Measurements from ENCODE around the gene RELN. TPM values are rescaled to one million over a fixed set of nuclear protein-coding genes. Genes with fewer than 3 reads are reported as not detected.
"Not testable (repeated sequence)": the region's sequence is repeated elsewhere in the genome, so short reads cannot be mapped to it uniquely, and the experiment has no call there.

RELN gene
- not detected for total RNA-seq

DNA sequence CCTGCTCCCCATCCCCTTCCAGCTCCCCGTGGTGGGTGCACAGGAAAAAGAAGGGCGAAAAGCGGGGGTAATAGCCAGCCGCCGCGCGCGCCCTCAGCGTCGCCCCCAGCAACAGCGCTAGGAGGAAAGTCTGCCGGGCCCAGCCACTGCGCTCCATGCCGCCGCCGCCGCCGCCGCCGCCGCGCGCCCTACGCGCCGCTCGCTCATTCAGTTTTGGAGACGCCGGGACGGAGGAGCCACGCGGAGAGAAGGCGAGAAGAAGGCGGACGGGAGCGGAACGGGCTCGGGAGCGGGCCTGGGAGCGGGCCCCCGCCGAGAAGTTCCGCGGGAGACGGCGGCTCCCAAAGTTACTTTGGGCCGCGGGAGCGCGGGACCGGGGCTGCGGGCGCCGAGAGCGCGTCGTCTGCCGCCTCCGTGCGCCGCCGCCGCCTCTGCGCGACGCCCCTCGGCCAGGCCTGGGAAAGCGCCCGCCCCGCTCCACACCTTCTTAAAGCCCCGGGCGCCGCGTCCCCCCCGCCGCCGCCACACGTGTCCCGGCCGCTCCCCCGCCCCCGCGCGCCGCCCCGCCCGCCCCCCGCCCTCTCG, at the start of gene RELN:
Gene RELN, minus strand, starts transcription at position 459 of the 585 bp plus-strand sequence. Its CDS starts 302 bp downstream, at position 157.
- no peaks in the 10 kb centered on the region for H3K4me1 Mint-ChIP-seq
- H3K27ac Mint-ChIP-seq: no peak within 1 kb of the TSS
- no peak for ATAC-seq (replicated peaks)
- no peaks in the 10 kb centered on the region for H3K36me3 Mint-ChIP-seq (ENCODE audit: low read depth)
- no peaks in the 10 kb centered on the region for H3K9me3 Mint-ChIP-seq
- peaks cover 40% of the 10 kb centered on the region for H3K27me3 Mint-ChIP-seq
- peak within 1 kb of the TSS; percentile 37 for H3K4me3 Mint-ChIP-seq

DNA sequence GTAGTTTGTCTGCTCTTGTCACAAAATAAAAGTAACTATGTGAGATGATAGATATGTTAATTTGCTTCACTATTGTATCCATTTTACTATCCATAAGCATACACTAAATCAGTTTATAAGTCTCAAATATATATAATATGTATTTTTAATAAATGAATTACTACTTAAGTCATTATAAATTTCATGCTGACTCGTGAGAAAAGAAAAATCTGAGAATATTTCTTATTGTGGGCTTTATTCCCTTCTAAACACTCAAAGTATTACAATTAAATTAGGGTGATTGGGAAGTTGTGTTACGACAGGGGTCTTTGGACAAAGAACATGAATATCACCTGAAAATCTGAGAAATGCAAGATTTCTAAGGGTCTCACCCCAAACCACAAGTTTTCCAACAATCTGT, 48.7 kb upstream of the RELN start:
- Mint-ChIP-seq H3K4me3 (no peak overlapping the region), H3K36me3 (ENCODE audit: low read depth) (no peaks in the 10 kb centered on the region), H3K4me1 (no peaks in the 10 kb centered on the region), H3K27me3 (peaks cover 16% of the 10 kb centered on the region), H3K27ac (no peak overlapping the region), H3K9me3 (peaks cover 6% of the 10 kb centered on the region)
- no peak for ATAC-seq (replicated peaks)

DNA sequence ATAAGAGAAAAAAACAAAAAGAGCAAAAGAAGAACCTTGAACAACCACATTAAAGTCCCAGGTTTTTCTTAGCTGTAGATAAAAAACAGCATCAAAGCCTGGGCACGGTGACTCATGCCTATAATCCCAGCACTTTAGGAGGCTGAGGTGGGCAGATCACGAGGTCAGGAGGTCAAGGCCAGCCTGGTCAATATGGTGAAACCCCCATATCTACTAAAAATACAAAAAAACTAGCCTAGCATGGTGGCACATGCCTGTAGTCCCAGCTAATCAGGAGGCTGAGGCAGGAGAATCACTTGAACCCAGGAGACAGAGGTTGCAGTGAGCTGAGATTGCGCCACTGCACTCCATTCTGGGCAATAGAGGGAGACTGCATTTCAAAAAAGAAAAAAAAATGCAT, 47.4 kb upstream of the RELN start:
- peaks cover 12% of the 10 kb centered on the region for H3K27me3 Mint-ChIP-seq
- not testable (repeated sequence) for H3K36me3 Mint-ChIP-seq (ENCODE audit: low read depth); H3K4me3 Mint-ChIP-seq; H3K4me1 Mint-ChIP-seq; ATAC-seq (replicated peaks); H3K27ac Mint-ChIP-seq; H3K9me3 Mint-ChIP-seq

DNA sequence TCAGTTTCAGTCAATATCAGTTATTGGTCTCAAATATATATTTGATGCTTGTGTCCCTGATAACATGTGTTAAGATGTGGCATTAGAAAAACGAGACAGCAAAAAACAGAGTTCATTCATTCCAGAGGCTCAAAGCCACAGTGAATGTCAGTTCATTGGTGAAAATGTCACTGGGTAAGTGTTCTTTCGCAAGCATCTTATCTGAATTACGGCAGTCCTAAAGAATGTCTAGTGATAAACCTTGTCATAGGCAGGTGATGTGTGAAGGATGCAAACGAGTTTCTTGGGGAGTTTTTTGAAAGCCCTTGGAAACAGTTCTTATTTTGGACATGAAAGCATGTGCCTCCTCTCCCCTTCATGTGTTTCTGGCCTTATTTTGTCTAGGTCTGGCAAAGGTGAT, 45.9 kb upstream of the RELN start:
- Mint-ChIP-seq H3K4me3 (no peak overlapping the region), H3K36me3 (ENCODE audit: low read depth) (no peaks in the 10 kb centered on the region), H3K4me1 (no peaks in the 10 kb centered on the region), H3K27ac (no peak overlapping the region), H3K9me3 (peaks cover 12% of the 10 kb centered on the region), H3K27me3 (peaks cover 3% of the 10 kb centered on the region)
- ATAC-seq (replicated peaks): no peak

DNA sequence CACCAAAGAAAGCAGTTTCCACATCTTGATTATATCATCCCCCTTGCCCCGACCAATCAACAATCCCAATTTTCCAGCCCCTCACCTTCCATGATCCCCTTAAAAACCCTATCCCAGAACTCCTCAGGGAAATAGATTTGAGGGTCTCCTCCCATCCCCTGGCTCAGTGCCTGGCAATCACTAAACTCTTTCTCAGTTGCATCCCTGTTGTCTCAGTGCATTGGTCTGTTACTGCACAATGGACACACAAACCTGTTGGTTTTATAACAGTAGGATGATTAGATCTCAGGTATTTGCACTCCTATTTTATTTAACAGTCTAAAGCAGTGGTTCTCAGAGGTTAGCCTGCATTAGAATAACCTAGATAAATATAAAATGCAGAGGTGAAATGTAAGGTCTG, 45.2 kb upstream of the RELN start:
- no peak overlapping the region for H3K4me3 Mint-ChIP-seq
- H3K27me3 Mint-ChIP-seq: peaks cover 3% of the 10 kb centered on the region
- H3K9me3 Mint-ChIP-seq: peaks cover 12% of the 10 kb centered on the region
- no peak overlapping the region for H3K27ac Mint-ChIP-seq
- ATAC-seq (replicated peaks): no peak
- H3K4me1 Mint-ChIP-seq: no peaks in the 10 kb centered on the region
- no peaks in the 10 kb centered on the region for H3K36me3 Mint-ChIP-seq (ENCODE audit: low read depth)

- H3K4me1 Mint-ChIP-seq: no peaks in the 10 kb centered on the region
- H3K27ac Mint-ChIP-seq: no peak overlapping the region
- no peak for ATAC-seq (replicated peaks)
- H3K36me3 Mint-ChIP-seq (ENCODE audit: low read depth): no peaks in the 10 kb centered on the region
- peaks cover 3% of the 10 kb centered on the region for H3K27me3 Mint-ChIP-seq
- no peak overlapping the region for H3K4me3 Mint-ChIP-seq
- peaks cover 12% of the 10 kb centered on the region for H3K9me3 Mint-ChIP-seq
These were observed 44.4 kb upstream of the RELN start for GRCh38 chr7:104033837-104034236.

GRCh38 chr7:104032486-104032885, 43.0 kb upstream of the RELN start:
- peaks cover 12% of the 10 kb centered on the region for H3K9me3 Mint-ChIP-seq
- H3K4me3 Mint-ChIP-seq: no peak overlapping the region
- H3K27me3 Mint-ChIP-seq: peaks cover 3% of the 10 kb centered on the region
- H3K4me1 Mint-ChIP-seq: no peaks in the 10 kb centered on the region
- ATAC-seq (replicated peaks): no peak
- no peak overlapping the region for H3K27ac Mint-ChIP-seq
- H3K36me3 Mint-ChIP-seq (ENCODE audit: low read depth): no peaks in the 10 kb centered on the region

GRCh38 chr7:104029765-104030164, 40.3 kb upstream of the RELN start:
- Mint-ChIP-seq H3K27me3 (no peaks in the 10 kb centered on the region), H3K27ac (no peak overlapping the region), H3K4me1 (no peaks in the 10 kb centered on the region), H3K9me3 (peaks cover 11% of the 10 kb centered on the region), H3K36me3 (ENCODE audit: low read depth) (no peaks in the 10 kb centered on the region), H3K4me3 (no peak overlapping the region)
- ATAC-seq (replicated peaks): no peak

- no peaks in the 10 kb centered on the region for H3K4me1 Mint-ChIP-seq
- no peaks in the 10 kb centered on the region for H3K9me3 Mint-ChIP-seq
- no peak overlapping the region for H3K4me3 Mint-ChIP-seq
- no peaks in the 10 kb centered on the region for H3K36me3 Mint-ChIP-seq (ENCODE audit: low read depth)
- H3K27me3 Mint-ChIP-seq: no peaks in the 10 kb centered on the region
- no peak for ATAC-seq (replicated peaks)
- H3K27ac Mint-ChIP-seq: no peak overlapping the region
These were observed 35.2 kb upstream of the RELN start for GRCh38 chr7:104024632-104025031.

DNA sequence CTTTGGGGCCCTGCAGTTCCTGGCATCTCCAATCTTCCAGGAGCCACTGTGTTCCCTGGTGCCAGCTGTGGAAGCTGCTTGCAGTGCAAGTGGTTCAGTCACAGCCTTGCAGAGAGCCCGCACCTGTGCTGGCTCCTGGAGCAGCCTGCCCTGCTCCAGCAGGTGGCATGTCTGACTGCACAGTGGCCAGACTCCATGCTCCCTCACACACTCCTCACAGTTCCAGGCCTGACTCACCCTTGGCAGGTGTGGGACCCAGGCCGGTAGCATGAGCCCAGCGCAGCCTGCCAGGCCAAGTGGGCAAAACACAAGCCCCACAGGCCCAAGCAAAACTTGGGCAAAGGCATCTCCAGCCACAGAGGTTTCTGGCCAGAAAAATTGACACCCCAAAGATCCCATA, 33.6 kb upstream of the RELN start:
- Mint-ChIP-seq H3K4me3 (no peak overlapping the region), H3K27ac (no peak overlapping the region), H3K36me3 (ENCODE audit: low read depth) (no peaks in the 10 kb centered on the region), H3K27me3 (no peaks in the 10 kb centered on the region), H3K9me3 (no peaks in the 10 kb centered on the region), H3K4me1 (no peaks in the 10 kb centered on the region)
- ATAC-seq (replicated peaks): no peak

GRCh38 chr7:104018425-104018824, 29.0 kb upstream of the RELN start:
- Mint-ChIP-seq H3K36me3 (ENCODE audit: low read depth) (no peaks in the 10 kb centered on the region), H3K9me3 (no peaks in the 10 kb centered on the region), H3K4me1 (no peaks in the 10 kb centered on the region), H3K27me3 (peaks cover 4% of the 10 kb centered on the region), H3K27ac (no peak overlapping the region), H3K4me3 (no peak overlapping the region)
- no peak for ATAC-seq (replicated peaks)

- Mint-ChIP-seq H3K27me3 (peaks cover 7% of the 10 kb centered on the region), H3K4me1 (no peaks in the 10 kb centered on the region), H3K4me3 (no peak overlapping the region), H3K36me3 (ENCODE audit: low read depth) (no peaks in the 10 kb centered on the region), H3K9me3 (no peaks in the 10 kb centered on the region), H3K27ac (no peak overlapping the region)
- ATAC-seq (replicated peaks): no peak
These were observed 27.5 kb upstream of the RELN start for GRCh38 chr7:104017001-104017400.

- ATAC-seq (replicated peaks): no peak
- Mint-ChIP-seq H3K36me3 (ENCODE audit: low read depth) (no peaks in the 10 kb centered on the region), H3K27me3 (peaks cover 18% of the 10 kb centered on the region), H3K4me3 (no peak overlapping the region), H3K4me1 (no peaks in the 10 kb centered on the region), H3K9me3 (no peaks in the 10 kb centered on the region), H3K27ac (no peak overlapping the region)
These were observed 23.4 kb upstream of the RELN start for GRCh38 chr7:104012835-104013234.

- H3K36me3 Mint-ChIP-seq (ENCODE audit: low read depth): no peaks in the 10 kb centered on the region
- H3K27ac Mint-ChIP-seq: no peak overlapping the region
- ATAC-seq (replicated peaks): no peak
- peaks cover 18% of the 10 kb centered on the region for H3K27me3 Mint-ChIP-seq
- no peaks in the 10 kb centered on the region for H3K4me1 Mint-ChIP-seq
- no peaks in the 10 kb centered on the region for H3K9me3 Mint-ChIP-seq
- H3K4me3 Mint-ChIP-seq: no peak overlapping the region
These were observed 22.4 kb upstream of the RELN start for GRCh38 chr7:104011829-104012228.

GRCh38 chr7:104010052-104010909, 20.8 kb upstream of the RELN start:
- Mint-ChIP-seq H3K27ac (no peak overlapping the region), H3K4me1 (no peaks in the 10 kb centered on the region), H3K4me3 (no peak overlapping the region), H3K9me3 (no peaks in the 10 kb centered on the region), H3K27me3 (peaks cover 17% of the 10 kb centered on the region), H3K36me3 (ENCODE audit: low read depth) (no peaks in the 10 kb centered on the region)
- no peak for ATAC-seq (replicated peaks)
